SK-N-SH treated with all-trans-retinoic acid at 6 μM for 48 hours (cell line): ENCODE results near the gene CHI3L1.

Source experiments
- ARNTL ChIP-seq: fragments of 450-650 bp; formaldehyde crosslinking; IDR thresholded peaks from 2 replicates; pipeline ENCODE4 v1.5.0; 2020; ENCODE audit warnings: low read depth, mild to moderate bottlenecking, moderate library complexity, borderline replicate concordance
- GLIS3 ChIP-seq: fragments of 250-450 bp; sonication (Bioruptor Pico); IDR thresholded peaks from 2 replicates; pipeline ENCODE4 v1.5.0; 2020; ENCODE audit warnings: mild to moderate bottlenecking, moderate library complexity
- ISL1 ChIP-seq: fragments of 250-450 bp; sonication (Bioruptor Pico); IDR thresholded peaks from 2 replicates; pipeline ENCODE4 v2.1.2; 2022; ENCODE audit warnings: mild to moderate bottlenecking, moderate library complexity
- OSR1 ChIP-seq: fragments of 250-450 bp; sonication (Bioruptor Pico); IDR thresholded peaks from 2 replicates; pipeline ENCODE4 v1.8.0; 2022; ENCODE audit warnings: moderate library complexity, mild to moderate bottlenecking, inconsistent platforms
- PPARA ChIP-seq: fragments of 250-450 bp; sonication (Bioruptor Pico); IDR thresholded peaks from 2 replicates; pipeline ENCODE4 v1.5.0; 2020; ENCODE audit warnings: mild to moderate bottlenecking, borderline replicate concordance
- RARB ChIP-seq: fragments of 250-450 bp; sonication (Bioruptor Pico); IDR thresholded peaks from 2 replicates; pipeline ENCODE4 v1.8.0; 2021; ENCODE audit warnings: mild to moderate bottlenecking, moderate library complexity
- SNAI2 ChIP-seq: fragments of 250-450 bp; sonication (Bioruptor Pico); IDR thresholded peaks from 2 replicates; pipeline ENCODE4 v1.5.0; 2020; ENCODE audit warnings: mild to moderate bottlenecking, moderate library complexity
- TCF4 ChIP-seq: fragments of 250-450 bp; sonication (Bioruptor Pico); IDR thresholded peaks from 2 replicates; pipeline ENCODE4 v1.8.0; 2021; ENCODE audit warnings: mild to moderate bottlenecking, moderate library complexity, borderline replicate concordance
- ZFP3 ChIP-seq: fragments of 250-450 bp; sonication (Bioruptor Pico); IDR thresholded peaks from 2 replicates; pipeline ENCODE4 v1.5.0; 2020; ENCODE audit warnings: mild to moderate bottlenecking, moderate library complexity
- ZNF565 ChIP-seq: fragments of 450-650 bp; formaldehyde crosslinking; conservative IDR thresholded peaks from 2 replicates; pipeline ENCODE4 v1.5.0; 2020; ENCODE audit warnings: low read depth, mild to moderate bottlenecking, moderate library complexity
- ZNF70 ChIP-seq: fragments of 450-650 bp; formaldehyde crosslinking; IDR thresholded peaks from 2 replicates; pipeline ENCODE4 v1.5.0; 2020; ENCODE audit warnings: mild to moderate bottlenecking, moderate library complexity
- ZNF8 ChIP-seq: fragments of 450-650 bp; formaldehyde crosslinking; IDR thresholded peaks from 2 replicates; pipeline ENCODE4 v1.5.0; 2020; ENCODE audit warnings: mild to moderate bottlenecking, moderate library complexity
- TF ChIP-seq, protein P1 (sequence below): fragments of 250-450 bp; sonication (Bioruptor Pico); IDR thresholded peaks from 2 replicates; pipeline ENCODE4 v1.5.1; 2021; ENCODE audit warnings: mild to moderate bottlenecking, moderate library complexity

DNA sequence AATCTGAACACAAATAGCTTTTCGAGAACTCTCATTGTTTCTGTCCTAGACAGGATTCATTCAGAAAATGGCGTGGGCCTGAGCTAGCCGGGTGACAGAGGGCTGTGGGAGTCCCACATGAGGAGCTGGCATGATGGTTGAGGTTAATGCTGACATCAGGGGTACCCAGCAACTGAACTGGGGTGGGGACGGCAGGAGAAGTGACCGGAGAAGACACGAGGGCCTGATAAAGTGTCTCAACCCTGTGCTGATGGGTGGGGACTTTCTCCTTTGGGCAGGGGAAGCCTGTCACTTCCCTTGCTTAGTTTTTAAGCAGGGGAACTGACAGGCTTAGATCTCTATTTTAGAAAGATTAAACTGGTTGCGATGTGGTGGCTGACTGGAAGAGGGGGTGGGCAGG is 28.4 kb upstream of the CHI3L1 start:
- TF ChIP-seq RARB (CRISPR knock-in tag) (no peak), OSR1 (no peak), ZNF565 (CRISPR knock-in tag) (no peak), GLIS3 (CRISPR knock-in tag) (no peak), TCF4 (CRISPR knock-in tag) (no peak), ZNF8 (CRISPR knock-in tag) (no peak), SNAI2 (CRISPR knock-in tag) (no peak), ARNTL (CRISPR knock-in tag) (no peak), PPARA (no peak), ZFP3 (CRISPR knock-in tag) (no peak), ZNF70 (CRISPR knock-in tag) (no peak), ISL1 (CRISPR knock-in tag) (no peak)
- TF ChIP-seq, protein P1, sequence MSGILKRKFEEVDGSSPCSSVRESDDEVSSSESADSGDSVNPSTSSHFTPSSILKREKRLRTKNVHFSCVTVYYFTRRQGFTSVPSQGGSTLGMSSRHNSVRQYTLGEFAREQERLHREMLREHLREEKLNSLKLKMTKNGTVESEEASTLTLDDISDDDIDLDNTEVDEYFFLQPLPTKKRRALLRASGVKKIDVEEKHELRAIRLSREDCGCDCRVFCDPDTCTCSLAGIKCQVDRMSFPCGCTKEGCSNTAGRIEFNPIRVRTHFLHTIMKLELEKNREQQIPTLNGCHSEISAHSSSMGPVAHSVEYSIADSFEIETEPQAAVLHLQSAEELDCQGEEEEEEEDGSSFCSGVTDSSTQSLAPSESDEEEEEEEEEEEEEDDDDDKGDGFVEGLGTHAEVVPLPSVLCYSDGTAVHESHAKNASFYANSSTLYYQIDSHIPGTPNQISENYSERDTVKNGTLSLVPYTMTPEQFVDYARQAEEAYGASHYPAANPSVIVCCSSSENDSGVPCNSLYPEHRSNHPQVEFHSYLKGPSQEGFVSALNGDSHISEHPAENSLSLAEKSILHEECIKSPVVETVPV (CRISPR knock-in tag), result no peak
